Measurements from ENCODE around the gene HOXB8. TPM values are rescaled to one million over a fixed set of nuclear protein-coding genes. Genes with fewer than 3 reads are reported as not detected.

Gene HOXB8
- total and polyA plus RNA-seq, 2 of the 13 experiments (the other 11 are each of a cell fraction or from before 2014, with no cell fraction given) = not detected

GRCh38 chr17:48596735-48597527, 18.2 kb downstream of the HOXB8 start:
- no TSS peak for BruUV-seq (replicated peaks)
- Histone ChIP-seq H3K27ac (ENCODE audit: extremely low read length, insufficient read depth, low read length) (no peak overlapping the region), H2AFZ (ENCODE audit: low read length) (no peak overlapping the region), H3K79me2 (ENCODE audit: insufficient read depth, low read length) (no peaks in the 10 kb centered on the region), H3K9me3 (ENCODE audit: low read length) (no peaks in the 10 kb centered on the region), H3K4me1 (ENCODE audit: insufficient read depth, low read length) (peaks cover 10% of the 10 kb centered on the region; the same call in 1 of the 2 replicates), H3K4me2 (ENCODE audit: low read depth, low read length) (no peak overlapping the region), H3K4me3 (replicated peaks in 1 of 3; ENCODE audit: insufficient read depth in 1 of 3, low read depth in 2 of 3, low read length in 3 of 3) (no peak overlapping the region), H3K36me3 (replicated peaks in 1 of 2; ENCODE audit: control insufficient read depth in 1 of 2, insufficient read depth in 2 of 2, low read length in 2 of 2) (no peaks in the 10 kb centered on the region), H4K20me1 (ENCODE audit: insufficient read depth, low read length) (no peaks in the 10 kb centered on the region), H3K27me3 (ENCODE audit: control insufficient read depth in 1 of 2, insufficient read depth in 2 of 2, low read length in 2 of 2) (peaks cover 52 to 94% of the 10 kb centered on the region in 2 experiments), H3K9ac (ENCODE audit: insufficient read depth, low read depth, low read length) (no peak overlapping the region)
- ChIA-PET CTCF (ENCODE audit: low intra/inter-chr PET ratio, low total read pairs) (no interaction called here), POLR2A (no interaction called here)
- in situ Hi-C loops (cut with HindIII; ENCODE audit: extremely low pct_ligation_motif_present, low pct_unique_long_range_greater_than_20kb) = loop anchor here (5.0 kb wide), 1 partner anchor 445 kb away; no protein-coding TSS in a partner anchor
- TF ChIP-seq EZH2 (conservative IDR thresholded peaks at IDR 0.05; ENCODE audit: low read depth, low read length) (no peak; the same call in 1 of the 2 replicates), ZNF280D (CRISPR knock-in tag; IDR thresholded peaks at IDR 0.05) (no peak), POLR2AphosphoS5 (IDR thresholded peaks at IDR 0.05; ENCODE audit: low read depth, low read length) (no peak)
- FAIRE-seq = no peak
- no peak for DNase-seq (ENCODE audit: low spot score)
- intact Hi-C loops (cut with micrococcal nuclease; ENCODE audit: unreplicated experiment) = no loop called here
- WGBS (ENCODE audit: low lambda C conversion rate) = 33% methylated on average over 18 of the region's 26 CpGs
- no peak for ATAC-seq

All from HepG2 (cell line).